K562 (cell line): ENCODE measurements around the gene FAM53A.

Experiments used
- MYC ChIP-seq, 2 experiments: fragments of 250-450 bp in 1 of 2; sonication (Bioruptor Pico) in 1 of 2; IDR thresholded peaks; 2 replicates each; pipeline versions ENCODE4 v1.5.1 to v1.6.1; 2012 to 2021; ENCODE audit warnings: low read depth in 2 of 2, borderline replicate concordance in 1 of 2, improper control_type of control experiment in 1 of 2, low read length in 1 of 2, mild to moderate bottlenecking in 1 of 2, moderate library complexity in 1 of 2
- TF ChIP-seq, protein P1 (sequence below), 3 experiments: IDR thresholded peaks in 2 of 3; conservative IDR thresholded peaks in 1 of 3; 2 replicates each; pipeline ENCODE4 v1.5.1; 2011 to 2012; ENCODE audit warnings: low read length in 3 of 3, mild to moderate bottlenecking in 3 of 3, control low read depth in 2 of 3, improper control_type of control experiment in 1 of 3, inconsistent platforms in 1 of 3, low read depth in 1 of 3, mixed read lengths in 1 of 3, moderate library complexity in 1 of 3; ENCODE audit not compliant: insufficient read depth in 2 of 3
- TF ChIP-seq, protein P2 (sequence below): fragments of 450-650 bp; conservative IDR thresholded peaks from 2 replicates; pipeline ENCODE4 v1.6.1; 2016; ENCODE audit warnings: missing genetic modification characterization, low read depth, mild to moderate bottlenecking, missing compliant biosample characterization, moderate library complexity
- TF ChIP-seq, protein P3 (sequence below): fragments of 150-350 bp; IDR thresholded peaks from 2 replicates; pipeline ENCODE4 v1.6.1; 2014; ENCODE audit warnings: low read depth, mild to moderate bottlenecking, low read length, borderline replicate concordance

DNA sequence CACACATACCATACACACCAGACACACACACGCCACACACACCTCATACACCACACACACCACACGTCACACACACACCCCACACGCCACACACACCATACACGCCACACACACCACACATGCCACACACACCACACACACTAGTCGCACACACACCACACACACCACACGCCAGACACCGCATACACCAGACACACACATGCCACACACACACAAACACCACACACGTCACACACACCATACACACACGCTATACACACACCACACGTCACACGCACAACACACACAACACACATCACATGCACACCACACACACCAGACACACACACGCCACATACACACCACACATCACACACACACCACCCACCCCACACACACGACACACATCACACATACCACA, 32.0 kb downstream of the FAM53A start:
- TF ChIP-seq, protein P1, sequence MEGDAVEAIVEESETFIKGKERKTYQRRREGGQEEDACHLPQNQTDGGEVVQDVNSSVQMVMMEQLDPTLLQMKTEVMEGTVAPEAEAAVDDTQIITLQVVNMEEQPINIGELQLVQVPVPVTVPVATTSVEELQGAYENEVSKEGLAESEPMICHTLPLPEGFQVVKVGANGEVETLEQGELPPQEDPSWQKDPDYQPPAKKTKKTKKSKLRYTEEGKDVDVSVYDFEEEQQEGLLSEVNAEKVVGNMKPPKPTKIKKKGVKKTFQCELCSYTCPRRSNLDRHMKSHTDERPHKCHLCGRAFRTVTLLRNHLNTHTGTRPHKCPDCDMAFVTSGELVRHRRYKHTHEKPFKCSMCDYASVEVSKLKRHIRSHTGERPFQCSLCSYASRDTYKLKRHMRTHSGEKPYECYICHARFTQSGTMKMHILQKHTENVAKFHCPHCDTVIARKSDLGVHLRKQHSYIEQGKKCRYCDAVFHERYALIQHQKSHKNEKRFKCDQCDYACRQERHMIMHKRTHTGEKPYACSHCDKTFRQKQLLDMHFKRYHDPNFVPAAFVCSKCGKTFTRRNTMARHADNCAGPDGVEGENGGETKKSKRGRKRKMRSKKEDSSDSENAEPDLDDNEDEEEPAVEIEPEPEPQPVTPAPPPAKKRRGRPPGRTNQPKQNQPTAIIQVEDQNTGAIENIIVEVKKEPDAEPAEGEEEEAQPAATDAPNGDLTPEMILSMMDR (IDR thresholded peaks at IDR 0.05 in 2 of 3, conservative IDR thresholded peaks at IDR 0.05 in 1 of 3; ENCODE audit: insufficient read depth in 2 of 3, low read depth in 1 of 3, low read length in 3 of 3): no peak
- TF ChIP-seq MYC (IDR thresholded peaks at IDR 0.05; ENCODE audit: low read depth, low read length) (no peak), MYC (CRISPR knock-in tag; IDR thresholded peaks at IDR 0.05; ENCODE audit: borderline replicate concordance, low read depth) (no peak)
- TF ChIP-seq, protein P2, sequence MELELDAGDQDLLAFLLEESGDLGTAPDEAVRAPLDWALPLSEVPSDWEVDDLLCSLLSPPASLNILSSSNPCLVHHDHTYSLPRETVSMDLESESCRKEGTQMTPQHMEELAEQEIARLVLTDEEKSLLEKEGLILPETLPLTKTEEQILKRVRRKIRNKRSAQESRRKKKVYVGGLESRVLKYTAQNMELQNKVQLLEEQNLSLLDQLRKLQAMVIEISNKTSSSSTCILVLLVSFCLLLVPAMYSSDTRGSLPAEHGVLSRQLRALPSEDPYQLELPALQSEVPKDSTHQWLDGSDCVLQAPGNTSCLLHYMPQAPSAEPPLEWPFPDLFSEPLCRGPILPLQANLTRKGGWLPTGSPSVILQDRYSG (tag): no peak
- TF ChIP-seq, protein P3, sequence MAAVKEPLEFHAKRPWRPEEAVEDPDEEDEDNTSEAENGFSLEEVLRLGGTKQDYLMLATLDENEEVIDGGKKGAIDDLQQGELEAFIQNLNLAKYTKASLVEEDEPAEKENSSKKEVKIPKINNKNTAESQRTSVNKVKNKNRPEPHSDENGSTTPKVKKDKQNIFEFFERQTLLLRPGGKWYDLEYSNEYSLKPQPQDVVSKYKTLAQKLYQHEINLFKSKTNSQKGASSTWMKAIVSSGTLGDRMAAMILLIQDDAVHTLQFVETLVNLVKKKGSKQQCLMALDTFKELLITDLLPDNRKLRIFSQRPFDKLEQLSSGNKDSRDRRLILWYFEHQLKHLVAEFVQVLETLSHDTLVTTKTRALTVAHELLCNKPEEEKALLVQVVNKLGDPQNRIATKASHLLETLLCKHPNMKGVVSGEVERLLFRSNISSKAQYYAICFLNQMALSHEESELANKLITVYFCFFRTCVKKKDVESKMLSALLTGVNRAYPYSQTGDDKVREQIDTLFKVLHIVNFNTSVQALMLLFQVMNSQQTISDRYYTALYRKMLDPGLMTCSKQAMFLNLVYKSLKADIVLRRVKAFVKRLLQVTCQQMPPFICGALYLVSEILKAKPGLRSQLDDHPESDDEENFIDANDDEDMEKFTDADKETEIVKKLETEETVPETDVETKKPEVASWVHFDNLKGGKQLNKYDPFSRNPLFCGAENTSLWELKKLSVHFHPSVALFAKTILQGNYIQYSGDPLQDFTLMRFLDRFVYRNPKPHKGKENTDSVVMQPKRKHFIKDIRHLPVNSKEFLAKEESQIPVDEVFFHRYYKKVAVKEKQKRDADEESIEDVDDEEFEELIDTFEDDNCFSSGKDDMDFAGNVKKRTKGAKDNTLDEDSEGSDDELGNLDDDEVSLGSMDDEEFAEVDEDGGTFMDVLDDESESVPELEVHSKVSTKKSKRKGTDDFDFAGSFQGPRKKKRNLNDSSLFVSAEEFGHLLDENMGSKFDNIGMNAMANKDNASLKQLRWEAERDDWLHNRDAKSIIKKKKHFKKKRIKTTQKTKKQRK: no peak
